Keratinocyte (primary cell): Measurements from ENCODE around the gene APP. TPM values are rescaled to one million over a fixed set of nuclear protein-coding genes. Genes with fewer than 3 reads are reported as not detected.

Source experiments
- DNase-seq: peaks from one replicate; pipeline ENCODE4 v3.0.0-alpha.2; 2011; ENCODE audit warnings: low read depth, missing footprints, low spot score
- FAIRE-seq: peaks from 2 replicates; lab custom pipeline; 2011; peaks lifted over from hg19 to GRCh38; lab: Jason Lieb, UNC
- H2AFZ ChIP-seq: 2 replicates; pipeline ENCODE4 v1.6.0; 2012; ENCODE audit warnings: low read length, control low read depth, inconsistent platforms; ENCODE audit not compliant: control insufficient read depth
- H3K27ac ChIP-seq: 2 replicates; pipeline ENCODE4 v1.5.1; 2011; ENCODE audit warnings: low read length; ENCODE audit not compliant: control insufficient read depth, insufficient read depth
- H3K27me3 ChIP-seq: 3 replicates; pipeline ENCODE4 v1.6.0; 2011; ENCODE audit warnings: low read length; ENCODE audit not compliant: control insufficient read depth, insufficient read depth; ENCODE audit errors: extremely low read depth
- H3K36me3 ChIP-seq, 2 experiments: 2 replicates in 1 of 2; 3 replicates in 1 of 2; pipeline ENCODE4 v1.5.1; 2011; ENCODE audit warnings: low read length in 2 of 2, mild to moderate bottlenecking in 1 of 2; ENCODE audit not compliant: control insufficient read depth in 2 of 2, insufficient read depth in 2 of 2; ENCODE audit errors: extremely low read depth in 1 of 2
- H3K4me1 ChIP-seq: 3 replicates; pipeline ENCODE4 v1.5.1; 2011; ENCODE audit warnings: low read length; ENCODE audit not compliant: control insufficient read depth, insufficient read depth; ENCODE audit errors: extremely low read depth
- H3K4me2 ChIP-seq: 3 replicates; pipeline ENCODE4 v1.6.0; 2011; ENCODE audit warnings: low read depth, low read length; ENCODE audit not compliant: control insufficient read depth, insufficient read depth; ENCODE audit errors: extremely low read depth
- H3K4me3 ChIP-seq, 3 experiments: fragments of 200-600 bp in 1 of 3; sonication (generic) in 1 of 3; 2 replicates in 2 of 3; 3 replicates in 1 of 3; pipeline ENCODE4 v1.5.1; 2011 to 2016; ENCODE audit warnings: low read length in 3 of 3, mild to moderate bottlenecking in 3 of 3, control low read depth in 2 of 3, inconsistent platforms in 1 of 3, low read depth in 1 of 3, mixed read lengths in 1 of 3, mixed run types in 1 of 3, moderate library complexity in 1 of 3; ENCODE audit not compliant: control insufficient read depth in 2 of 3, insufficient read depth in 2 of 3; ENCODE audit errors: extremely low read depth in 1 of 3
- H3K79me2 ChIP-seq: 2 replicates; pipeline ENCODE4 v1.6.0; 2012; ENCODE audit warnings: low read length; ENCODE audit not compliant: control insufficient read depth, insufficient read depth
- H3K9ac ChIP-seq: 3 replicates; pipeline ENCODE4 v1.6.0; 2011; ENCODE audit warnings: low read length; ENCODE audit not compliant: control insufficient read depth, insufficient read depth; ENCODE audit errors: extremely low read depth
- H3K9me1 ChIP-seq: 3 replicates; pipeline ENCODE4 v1.6.0; 2011; ENCODE audit warnings: low read length; ENCODE audit not compliant: control insufficient read depth, insufficient read depth; ENCODE audit errors: extremely low read depth
- H3K9me3 ChIP-seq: 2 replicates; pipeline ENCODE4 v1.5.1; 2012; ENCODE audit warnings: low read depth, low read length; ENCODE audit not compliant: control insufficient read depth
- H4K20me1 ChIP-seq: 3 replicates; pipeline ENCODE4 v1.6.0; 2011; ENCODE audit warnings: low read length; ENCODE audit not compliant: control insufficient read depth, insufficient read depth; ENCODE audit errors: extremely low read depth
- EZH2 ChIP-seq: IDR thresholded peaks from one replicate; pipeline ENCODE4 v1.6.1; 2012; ENCODE audit warnings: inconsistent platforms, mild to moderate bottlenecking, low read length, moderate library complexity
- dilution Hi-C: fragments of 300-500 bp; cut with MboI; formaldehyde crosslinking; loops from one replicate; pipeline ENCODE4 v1.7.0; 2020; ENCODE audit warnings: low sequenced_read_pairs; ENCODE audit not compliant: extremely low pct_ligation_motif_present
- polyA plus RNA-seq, 5 experiments: library from polyadenylated mRNA; depleted of rRNA in 3 of 5; stranded (reverse) in 3 of 5; stranded (forward) in 1 of 5; unstranded in 1 of 5; fragments of >200 nt; gene quantifications; 1 replicate in 1 of 5; 2 replicates in 3 of 5; 3 replicates in 1 of 5; pipeline versions ENCODE4 v1.2.1 to v1.2.3, GENCODE V29; 2011 to 2012; ENCODE audit warnings: missing spikeins in 2 of 5, low read depth in 1 of 5, low replicate concordance in 1 of 5
- TF ChIP-seq, protein P1 (sequence below), 3 experiments: IDR thresholded peaks in 1 of 3; conservative IDR thresholded peaks in 1 of 3; optimal IDR thresholded peaks in 1 of 3; 2 replicates in 2 of 3; 3 replicates in 1 of 3; pipeline versions ENCODE3 to v1.5.1; 2011; ENCODE audit warnings: low read length in 3 of 3, mild to moderate bottlenecking in 3 of 3, moderate library complexity in 2 of 3, control low read depth in 1 of 3, inconsistent platforms in 1 of 3; ENCODE audit not compliant: insufficient read depth in 2 of 3; ENCODE audit errors: extremely low read depth in 1 of 3

The APP gene
- polyA plus RNA-seq, 1 donor (not counting 4 experiments of a cell fraction or from before 2014, with no cell fraction given): 1,015 TPM

DNA sequence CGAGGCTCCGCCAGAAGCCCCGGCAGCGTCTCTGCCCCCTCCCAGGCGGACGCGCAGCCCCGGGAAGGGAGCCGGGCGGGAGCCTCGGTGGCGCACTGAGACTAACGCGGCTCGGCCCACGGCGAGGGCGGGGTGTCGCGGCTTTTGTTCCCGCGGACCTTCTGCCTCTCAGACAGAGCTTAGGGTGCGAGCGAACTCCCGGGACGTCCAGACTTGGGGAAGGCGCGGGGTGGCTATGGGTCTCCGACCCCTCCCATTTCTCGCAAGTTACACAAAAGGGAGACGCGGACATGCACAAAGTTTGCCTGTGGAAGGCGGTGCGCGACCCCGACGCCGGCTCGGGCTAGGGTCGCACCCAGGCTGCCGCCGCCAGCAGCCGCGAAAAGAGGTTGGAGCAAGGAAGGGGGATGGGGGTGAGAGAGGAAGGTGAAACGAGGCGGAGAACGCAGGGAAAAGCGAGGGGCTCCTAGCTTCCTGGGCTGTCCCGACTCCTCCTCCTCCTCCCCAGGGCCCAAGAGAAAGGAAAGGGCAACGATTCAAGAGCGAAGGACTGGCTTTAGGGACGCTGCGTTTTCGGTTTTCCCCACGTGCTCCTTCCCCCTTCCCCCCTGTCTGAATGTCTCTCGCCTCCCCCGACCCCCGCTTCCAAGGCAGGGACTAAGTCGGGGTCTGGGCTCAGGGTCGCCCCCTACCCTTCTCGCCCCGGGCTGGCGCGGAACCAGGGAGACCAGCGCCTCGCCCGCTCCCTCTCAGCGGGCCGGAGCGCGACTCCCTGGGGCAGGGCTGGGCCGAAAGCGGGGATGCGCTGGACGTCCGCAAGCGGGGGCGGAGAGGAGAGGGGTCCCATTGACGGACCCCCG, 729 bp downstream of the APP start:
- H3K9ac ChIP-seq: peak overlapping the region; percentile 93
- peaks cover 19% of the 10 kb centered on the region for H4K20me1 ChIP-seq
- no peaks in the 10 kb centered on the region for H3K9me3 ChIP-seq
- peaks cover 57% of the 10 kb centered on the region for H3K79me2 ChIP-seq
- no peaks in the 10 kb centered on the region for H3K27me3 ChIP-seq
- no peaks in the 10 kb centered on the region for H3K9me1 ChIP-seq
- no peak for TF ChIP-seq EZH2
- TF ChIP-seq, protein P1, sequence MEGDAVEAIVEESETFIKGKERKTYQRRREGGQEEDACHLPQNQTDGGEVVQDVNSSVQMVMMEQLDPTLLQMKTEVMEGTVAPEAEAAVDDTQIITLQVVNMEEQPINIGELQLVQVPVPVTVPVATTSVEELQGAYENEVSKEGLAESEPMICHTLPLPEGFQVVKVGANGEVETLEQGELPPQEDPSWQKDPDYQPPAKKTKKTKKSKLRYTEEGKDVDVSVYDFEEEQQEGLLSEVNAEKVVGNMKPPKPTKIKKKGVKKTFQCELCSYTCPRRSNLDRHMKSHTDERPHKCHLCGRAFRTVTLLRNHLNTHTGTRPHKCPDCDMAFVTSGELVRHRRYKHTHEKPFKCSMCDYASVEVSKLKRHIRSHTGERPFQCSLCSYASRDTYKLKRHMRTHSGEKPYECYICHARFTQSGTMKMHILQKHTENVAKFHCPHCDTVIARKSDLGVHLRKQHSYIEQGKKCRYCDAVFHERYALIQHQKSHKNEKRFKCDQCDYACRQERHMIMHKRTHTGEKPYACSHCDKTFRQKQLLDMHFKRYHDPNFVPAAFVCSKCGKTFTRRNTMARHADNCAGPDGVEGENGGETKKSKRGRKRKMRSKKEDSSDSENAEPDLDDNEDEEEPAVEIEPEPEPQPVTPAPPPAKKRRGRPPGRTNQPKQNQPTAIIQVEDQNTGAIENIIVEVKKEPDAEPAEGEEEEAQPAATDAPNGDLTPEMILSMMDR (optimal IDR thresholded peaks at IDR 0.05 in 1 of 3, IDR thresholded peaks at IDR 0.05 in 1 of 3, conservative IDR thresholded peaks at IDR 0.05 in 1 of 3; ENCODE audit: extremely low read depth in 1 of 3, insufficient read depth in 2 of 3, low read length in 3 of 3): no peak
- DNase-seq (no peak), FAIRE-seq (no peak)
- peak overlapping the region; percentile 94 for H3K4me2 ChIP-seq
- peak overlapping the region; percentile 52 for H2AFZ ChIP-seq
- peak overlapping the region; percentile 89 to 98 (median 97) for H3K4me3 ChIP-seq
- H3K36me3 ChIP-seq: peaks cover 3 to 4% of the 10 kb centered on the region in 2 experiments
- dilution Hi-C loops: loop anchor here (25.0 kb wide), 1 partner anchor 217 kb away; no protein-coding TSS in a partner anchor
- H3K4me1 ChIP-seq: peaks cover 38% of the 10 kb centered on the region
- peak overlapping the region; percentile 85 for H3K27ac ChIP-seq

DNA sequence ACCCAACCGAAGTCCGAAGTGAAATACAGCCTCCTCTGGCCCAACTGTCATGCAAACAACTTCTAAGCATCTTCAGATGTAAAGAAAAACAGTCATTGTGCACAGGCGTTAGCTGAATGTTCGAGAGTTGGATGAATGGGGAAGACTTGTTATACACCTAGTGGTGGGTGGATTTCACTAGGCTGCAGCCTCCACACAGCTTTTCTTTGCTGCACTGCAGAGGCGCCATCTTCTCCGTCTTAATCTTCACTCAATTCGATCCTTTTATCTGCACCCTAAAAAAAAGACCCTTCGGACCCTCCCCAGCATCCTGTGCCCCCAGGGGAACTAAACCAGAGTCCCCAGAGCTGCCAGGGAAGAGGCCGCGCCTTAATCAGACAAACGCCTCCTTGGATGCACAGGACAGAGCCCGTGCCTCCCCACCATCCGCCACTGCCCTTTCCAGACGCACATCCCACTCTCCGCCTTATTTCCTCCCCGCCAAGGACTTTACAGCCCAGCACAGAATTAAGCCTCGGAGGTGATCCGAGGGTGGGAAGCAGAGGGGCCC, 1.4 kb downstream of the APP start:
- Histone ChIP-seq H3K4me3 (peak overlapping the region; percentile 89 to 98 (median 97)), H3K36me3 (peaks cover 3 to 4% of the 10 kb centered on the region in 2 experiments), H3K27me3 (no peaks in the 10 kb centered on the region), H3K9ac (peak overlapping the region; percentile 93), H2AFZ (peak overlapping the region; percentile 44), H3K9me3 (no peaks in the 10 kb centered on the region), H3K4me1 (peaks cover 43% of the 10 kb centered on the region), H3K9me1 (no peaks in the 10 kb centered on the region), H3K4me2 (peak overlapping the region; percentile 94), H3K27ac (peak overlapping the region; percentile 85), H3K79me2 (peaks cover 64% of the 10 kb centered on the region), H4K20me1 (peaks cover 21% of the 10 kb centered on the region)
- dilution Hi-C loops: loop anchor here (25.0 kb wide), 1 partner anchor 218 kb away; no protein-coding TSS in a partner anchor
- DNase-seq (no peak), FAIRE-seq (peak; percentile 60)
- TF ChIP-seq EZH2: no peak
- TF ChIP-seq, protein P1 (optimal IDR thresholded peaks at IDR 0.05 in 1 of 3, IDR thresholded peaks at IDR 0.05 in 1 of 3, conservative IDR thresholded peaks at IDR 0.05 in 1 of 3; ENCODE audit: extremely low read depth in 1 of 3, insufficient read depth in 2 of 3, low read length in 3 of 3): peak; percentile 34 to 53 (median 37)
